Measurements from ENCODE around the gene NEU3. TPM values are rescaled to one million over a fixed set of nuclear protein-coding genes. Genes with fewer than 3 reads are reported as not detected.

The NEU3 gene
- total and polyA plus RNA-seq, 2 of the 4 experiments (the other 2 are of a cell fraction): 5.5 to 10.6 TPM

DNA sequence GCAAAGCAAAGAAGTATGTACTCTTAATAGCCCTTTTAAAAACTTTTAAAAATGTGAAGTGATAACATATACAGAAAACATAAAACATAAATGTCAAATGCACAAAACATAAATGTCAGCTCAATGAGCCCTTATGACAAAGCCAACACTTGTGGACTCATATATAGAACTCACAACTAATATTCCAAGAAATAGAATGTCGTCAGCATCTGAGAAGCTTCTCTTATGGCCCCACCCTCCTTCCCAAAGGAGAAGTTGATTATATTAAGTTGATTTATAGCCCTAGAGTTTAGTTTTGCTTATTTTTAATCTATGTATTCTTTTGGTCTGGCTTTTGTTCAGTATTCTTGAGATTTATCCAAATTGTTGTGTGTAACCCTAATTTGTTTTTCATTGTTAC lies 13.8 kb downstream of the NEU3 start:
- Histone ChIP-seq H4K5ac (ENCODE audit: low read depth, low read length) (no peak overlapping the region), H3K79me1 (ENCODE audit: low read depth in 1 of 2, low read length in 2 of 2) (no peaks in the 10 kb centered on the region; a peak in 1 of 4 replicates), H2AK9ac (replicated peaks; ENCODE audit: low read depth, low read length, poor library complexity) (no peak overlapping the region), H3K4me2 (ENCODE audit: low read depth, low read length) (no peak overlapping the region), H3K4me3 (ENCODE audit: insufficient read depth, low read depth, low read length) (no peak overlapping the region), H2AFZ (replicated peaks; ENCODE audit: low read length, poor library complexity) (no peak overlapping the region), H3K18ac (ENCODE audit: low read depth, low read length) (no peak overlapping the region), H2AK5ac (ENCODE audit: low read depth, low read length) (no peak overlapping the region), H3K4ac (ENCODE audit: low read depth, low read length) (no peak overlapping the region), H3K9ac (ENCODE audit: low read depth, low read length) (no peak overlapping the region), H3K14ac (replicated peaks; ENCODE audit: low read depth, low read length) (no peak overlapping the region), H2BK15ac (ENCODE audit: low read depth, low read length) (no peak overlapping the region), H2BK120ac (ENCODE audit: low read depth, low read length) (no peak overlapping the region), H3K27ac (ENCODE audit: insufficient read depth, low read length) (no peak overlapping the region), H2BK5ac (ENCODE audit: low read depth, low read length, poor library complexity, severe bottlenecking) (no peak overlapping the region), H3K9me3 (ENCODE audit: control insufficient read depth, insufficient read depth, low read length) (no peaks in the 10 kb centered on the region), H2BK20ac (ENCODE audit: low read depth, low read length) (no peak overlapping the region), H3K4me1 (ENCODE audit: control insufficient read depth, insufficient read depth, low read length) (no peaks in the 10 kb centered on the region), H4K91ac (ENCODE audit: insufficient read depth, low read depth, low read length) (no peak overlapping the region), H3K27me3 (ENCODE audit: control insufficient read depth, insufficient read depth, low read length) (no peaks in the 10 kb centered on the region), H4K20me1 (ENCODE audit: insufficient read depth, low read length) (no peaks in the 10 kb centered on the region), H4K8ac (ENCODE audit: low read depth in 2 of 2, low read length in 2 of 2) (no peak overlapping the region), H3K9me1 (ENCODE audit: insufficient read depth, low read length) (peaks cover 5% of the 10 kb centered on the region; the same call in 1 of the 2 replicates), H3K36me3 (ENCODE audit: control insufficient read depth, insufficient read depth, low read length) (peaks cover 15% of the 10 kb centered on the region), H3K56ac (ENCODE audit: extremely low read depth, insufficient read depth, low read length) (no peak overlapping the region), H3K23ac (ENCODE audit: low read depth, low read length) (no peak overlapping the region)
- CTCF ChIA-PET: no interaction called here
- BruUV-seq (replicated peaks): no TSS peak
- DNase-seq (no peak), ATAC-seq (ENCODE audit: low read depth) (no peak)
- TF ChIP-seq, protein P1, sequence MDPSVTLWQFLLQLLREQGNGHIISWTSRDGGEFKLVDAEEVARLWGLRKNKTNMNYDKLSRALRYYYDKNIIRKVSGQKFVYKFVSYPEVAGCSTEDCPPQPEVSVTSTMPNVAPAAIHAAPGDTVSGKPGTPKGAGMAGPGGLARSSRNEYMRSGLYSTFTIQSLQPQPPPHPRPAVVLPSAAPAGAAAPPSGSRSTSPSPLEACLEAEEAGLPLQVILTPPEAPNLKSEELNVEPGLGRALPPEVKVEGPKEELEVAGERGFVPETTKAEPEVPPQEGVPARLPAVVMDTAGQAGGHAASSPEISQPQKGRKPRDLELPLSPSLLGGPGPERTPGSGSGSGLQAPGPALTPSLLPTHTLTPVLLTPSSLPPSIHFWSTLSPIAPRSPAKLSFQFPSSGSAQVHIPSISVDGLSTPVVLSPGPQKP (IDR thresholded peaks at IDR 0.05; ENCODE audit: borderline replicate concordance, low read depth, low read length): no peak
- TF ChIP-seq MXI1 (IDR thresholded peaks at IDR 0.05; ENCODE audit: borderline replicate concordance, low read depth, low read length) (no peak), MAZ (IDR thresholded peaks at IDR 0.05; ENCODE audit: borderline replicate concordance, low read depth, low read length) (no peak), CHD1 (IDR thresholded peaks at IDR 0.05; ENCODE audit: low read depth, low read length) (no peak), NFE2L2 (IDR thresholded peaks at IDR 0.05; ENCODE audit: low read depth, low read length) (no peak), CEBPB (IDR thresholded peaks at IDR 0.05; ENCODE audit: low read depth, low read length) (no peak), MAFK (IDR thresholded peaks at IDR 0.05; ENCODE audit: low read depth, low read length) (no peak)
- TF ChIP-seq, protein P2, sequence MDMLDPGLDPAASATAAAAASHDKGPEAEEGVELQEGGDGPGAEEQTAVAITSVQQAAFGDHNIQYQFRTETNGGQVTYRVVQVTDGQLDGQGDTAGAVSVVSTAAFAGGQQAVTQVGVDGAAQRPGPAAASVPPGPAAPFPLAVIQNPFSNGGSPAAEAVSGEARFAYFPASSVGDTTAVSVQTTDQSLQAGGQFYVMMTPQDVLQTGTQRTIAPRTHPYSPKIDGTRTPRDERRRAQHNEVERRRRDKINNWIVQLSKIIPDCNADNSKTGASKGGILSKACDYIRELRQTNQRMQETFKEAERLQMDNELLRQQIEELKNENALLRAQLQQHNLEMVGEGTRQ (IDR thresholded peaks at IDR 0.05; ENCODE audit: low read depth, low read length): no peak
- dilution Hi-C loops (cut with HindIII; ENCODE audit: low sequenced_read_pairs, unreplicated experiment) (no loop called here), in situ Hi-C loops (cut with MboI; ENCODE audit: low sequenced_read_pairs) (no loop called here), intact Hi-C loops (cut with micrococcal nuclease) (no loop called here)
- POLR2A ChIA-PET (ENCODE audit: unreplicated experiment): no interaction called here
- WGBS, 2 experiments (ENCODE audit: extremely low coverage in 2 of 2, insufficient read length in 1 of 2): no CpG with 5 or more reads among the region's 1 CpG
